Central memory CD8-positive, alpha-beta T cell (primary cell): Measurements from ENCODE around the gene XYLT2.
A peak's percentile ranks its signal among the peaks of the same experiment; 100 is the strongest.
"Not testable (repeated sequence)": the region's sequence is repeated elsewhere in the genome, so short reads cannot be mapped to it uniquely, and the experiment has no call there.

Experiments
- ATAC-seq: fragments of 150-1000 bp; cut with Tn5 transposase; replicated peaks from 2 replicates; pipeline ENCODE4 v1.10.0; 2022; ENCODE audit warnings: mild to moderate bottlenecking, moderate FRiP score, moderate number of reproducible peaks; ENCODE audit not compliant: poor library complexity, severe bottlenecking; ENCODE audit errors: extremely low read depth
- DNase-seq, 2 donors: peaks; one replicate each; pipeline ENCODE4 v3.0.0; 2021; ENCODE audit warnings: low spot score in 2 of 2
- H3K27ac Mint-ChIP-seq: one replicate; pipeline ENCODE4 v1.8.0; 2022; ENCODE audit warnings: low read depth, mild to moderate bottlenecking, moderate library complexity, mixed read lengths
- H3K27me3 Mint-ChIP-seq: one replicate; pipeline ENCODE4 v1.8.0; 2022; ENCODE audit warnings: mixed read lengths
- H3K36me3 Mint-ChIP-seq: one replicate; pipeline ENCODE4 v1.8.0; 2022; ENCODE audit warnings: mild to moderate bottlenecking, moderate library complexity, mixed read lengths; ENCODE audit not compliant: insufficient read depth
- H3K4me1 Mint-ChIP-seq: one replicate; pipeline ENCODE4 v1.8.0; 2022; ENCODE audit warnings: mixed read lengths
- H3K4me3 Mint-ChIP-seq: one replicate; pipeline ENCODE4 v1.8.0; 2022; ENCODE audit warnings: mild to moderate bottlenecking, moderate library complexity, mixed read lengths
- H3K9me3 Mint-ChIP-seq: one replicate; pipeline ENCODE4 v1.8.0; 2022; ENCODE audit warnings: mixed read lengths

The XYLT2 gene

DNA sequence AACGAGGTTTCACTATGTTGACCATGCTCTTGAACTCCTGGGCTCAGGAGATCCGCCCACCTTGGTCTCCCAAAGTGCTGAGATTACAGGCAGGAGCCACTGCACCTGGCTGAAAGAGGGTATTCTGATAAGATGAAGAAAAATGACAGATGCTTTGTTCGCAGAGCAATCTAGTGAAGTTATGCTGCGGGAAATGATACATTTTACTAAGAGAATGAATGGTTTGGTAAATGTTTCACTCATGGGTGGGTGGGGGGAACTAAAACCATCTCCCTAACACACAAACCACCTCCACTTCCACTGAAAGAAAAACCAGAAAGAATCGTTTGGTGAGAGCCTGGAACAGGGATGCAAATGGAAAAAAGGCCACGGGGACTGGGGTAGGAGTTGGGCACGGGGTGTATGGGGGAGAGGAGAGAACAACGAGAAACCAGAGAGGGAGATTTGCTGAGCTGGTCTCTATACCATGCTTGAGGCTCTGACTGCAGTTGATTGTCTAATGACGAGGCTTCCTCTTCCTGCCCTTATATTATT is 19.0 kb upstream of the XYLT2 start:
- Mint-ChIP-seq H3K9me3 (no peaks in the 10 kb centered on the region), H3K27me3 (peaks cover 26% of the 10 kb centered on the region), H3K4me1 (no peaks in the 10 kb centered on the region), H3K36me3 (peaks cover 2% of the 10 kb centered on the region), H3K4me3 (no peak overlapping the region), H3K27ac (no peak overlapping the region)
- ATAC-seq (no peak), DNase-seq (no peak)

DNA sequence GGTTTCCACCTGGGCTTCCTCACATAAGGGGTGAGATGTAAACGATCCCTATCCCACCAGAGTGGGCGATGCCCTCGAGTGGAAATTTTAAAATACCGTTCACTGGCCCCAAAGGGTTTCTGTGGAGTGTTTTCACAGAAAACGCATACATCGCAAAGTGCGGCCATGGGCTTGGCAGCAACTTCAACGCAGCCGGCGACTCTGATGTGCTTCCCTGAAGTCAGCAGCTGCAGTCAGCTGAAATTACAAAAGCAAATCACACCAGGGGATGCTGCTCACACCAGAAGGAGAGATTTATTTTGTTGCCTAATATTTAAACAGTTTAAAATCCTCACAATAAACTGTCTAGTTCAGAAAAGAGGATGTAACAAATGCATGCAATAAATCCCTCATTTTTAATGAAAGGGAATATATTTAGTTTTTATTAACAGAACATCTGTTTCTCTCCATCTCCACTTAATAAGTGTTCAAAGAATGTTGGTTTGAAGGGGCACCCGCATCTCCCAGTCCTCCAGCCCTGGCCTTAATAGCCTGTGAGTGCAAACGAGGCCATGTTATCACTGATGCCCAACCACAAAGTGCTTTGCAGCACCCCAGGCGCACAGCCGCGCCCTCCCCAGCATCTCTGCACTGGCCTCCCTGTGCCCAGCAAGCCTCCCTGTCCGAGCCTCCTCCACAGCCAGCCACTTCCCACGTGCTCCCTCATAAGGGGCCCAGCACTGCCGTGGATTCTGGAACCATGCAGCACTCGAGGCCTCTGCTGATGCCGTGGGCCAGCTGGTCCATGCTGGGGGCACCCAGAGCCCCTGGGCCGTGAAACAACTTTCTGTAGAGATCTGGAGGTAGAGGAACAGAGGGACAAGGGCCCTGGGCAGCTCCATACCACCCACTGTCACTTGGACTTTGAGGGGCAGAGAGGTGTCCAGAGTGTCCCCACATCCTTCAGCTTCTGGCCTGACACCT is 17.3 kb upstream of the XYLT2 start:
- Mint-ChIP-seq H3K27me3 (peaks cover 43% of the 10 kb centered on the region), H3K9me3 (no peaks in the 10 kb centered on the region), H3K4me1 (no peaks in the 10 kb centered on the region), H3K27ac (no peak overlapping the region), H3K36me3 (peaks cover 2% of the 10 kb centered on the region), H3K4me3 (no peak overlapping the region)
- ATAC-seq (no peak), DNase-seq (no peak)

DNA sequence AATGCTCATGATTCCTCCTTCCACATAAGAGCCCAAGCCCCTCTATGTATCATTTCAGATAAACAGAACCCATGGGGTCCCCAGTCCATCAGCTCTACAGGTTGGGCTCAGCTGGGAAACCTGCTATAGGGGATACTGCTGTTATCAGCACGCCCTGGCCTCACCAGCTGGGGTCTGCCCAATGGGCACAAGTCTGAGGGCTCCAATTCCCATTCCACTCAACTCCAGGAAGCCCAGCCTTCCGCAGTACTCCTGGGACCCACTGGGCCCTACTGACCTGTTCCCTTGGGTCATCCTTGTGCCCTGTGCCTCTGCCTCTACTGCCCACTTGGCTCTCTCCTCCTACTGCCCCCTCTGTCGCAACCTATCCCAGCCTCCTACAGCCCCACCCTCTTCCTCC is 16.2 kb upstream of the XYLT2 start:
- Mint-ChIP-seq H3K36me3 (peaks cover 2% of the 10 kb centered on the region), H3K4me1 (no peaks in the 10 kb centered on the region), H3K27ac (no peak overlapping the region), H3K27me3 (peaks cover 49% of the 10 kb centered on the region), H3K9me3 (no peaks in the 10 kb centered on the region), H3K4me3 (no peak overlapping the region)
- ATAC-seq, result no peak
- no peak for DNase-seq

DNA sequence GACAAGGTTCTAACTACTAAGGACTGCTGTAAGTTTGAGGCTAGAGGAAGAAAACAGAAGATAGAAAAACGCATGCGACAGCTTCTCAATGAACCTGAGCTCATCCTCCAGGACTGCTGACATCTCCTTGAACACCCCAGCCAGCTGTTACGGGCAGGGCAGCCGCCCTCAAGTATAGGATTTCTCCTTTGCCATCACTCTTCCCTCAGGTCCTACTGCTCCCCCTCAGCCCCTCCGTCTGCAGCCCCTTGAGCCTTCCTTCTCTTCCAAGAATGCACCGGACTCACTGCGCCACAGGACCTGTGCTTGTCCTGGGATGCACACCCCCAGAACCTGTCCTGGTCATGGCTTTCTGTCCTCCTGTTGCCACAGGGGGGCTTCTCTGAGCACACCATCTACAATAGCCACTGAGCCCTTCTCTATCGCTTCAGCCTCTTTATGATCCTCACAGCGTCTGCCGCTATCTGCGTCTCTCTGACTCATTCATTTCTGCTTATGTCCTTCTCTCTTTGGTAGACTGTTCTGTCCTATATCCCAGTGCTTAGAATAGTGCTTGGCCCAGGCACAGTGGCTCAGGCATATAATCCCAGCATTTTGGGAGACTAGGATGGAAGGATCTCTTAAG is 15.7 kb upstream of the XYLT2 start:
- no peak for DNase-seq
- H3K4me1 Mint-ChIP-seq, result no peaks in the 10 kb centered on the region
- no peaks in the 10 kb centered on the region for H3K36me3 Mint-ChIP-seq
- no peaks in the 10 kb centered on the region for H3K9me3 Mint-ChIP-seq
- H3K4me3 Mint-ChIP-seq, result no peak overlapping the region
- H3K27ac Mint-ChIP-seq, result no peak overlapping the region
- ATAC-seq, result no peak
- peaks cover 49% of the 10 kb centered on the region for H3K27me3 Mint-ChIP-seq

DNA sequence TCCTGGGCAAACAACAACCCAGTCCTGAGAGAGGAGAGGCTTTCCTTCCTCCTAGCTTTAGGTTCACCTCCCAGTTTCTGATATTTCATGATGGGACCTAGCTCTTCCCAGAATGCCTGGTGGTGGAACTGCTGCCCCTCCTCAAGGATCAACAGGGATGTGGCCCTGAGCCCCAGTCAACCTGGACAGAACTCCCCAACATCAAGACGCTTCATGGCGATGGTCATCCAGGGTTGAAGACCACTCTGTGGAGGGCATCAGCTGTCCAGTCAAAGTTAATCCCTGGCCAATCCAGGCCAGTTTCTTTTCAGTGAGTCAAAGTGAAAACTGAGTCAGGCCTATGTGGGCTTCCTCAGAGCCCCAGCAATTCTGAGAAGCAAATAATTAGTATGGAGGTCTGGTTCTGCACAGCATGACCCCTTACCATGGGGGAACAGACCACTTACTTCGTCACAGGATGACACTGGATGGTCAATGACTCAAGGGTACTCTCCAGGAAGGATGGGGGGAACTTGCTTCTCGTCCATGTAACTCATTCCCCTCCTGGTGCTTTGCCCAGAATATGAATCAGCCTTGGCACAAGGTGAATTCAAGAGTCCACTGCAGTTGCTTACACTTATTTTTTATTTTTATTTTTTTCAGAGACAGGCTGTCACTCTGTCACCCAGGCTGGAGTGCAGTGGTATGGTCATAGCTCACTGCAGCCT is 14.7 kb upstream of the XYLT2 start:
- no peak for DNase-seq
- ATAC-seq, result no peak
- Mint-ChIP-seq H3K36me3 (no peaks in the 10 kb centered on the region), H3K4me3 (no peak overlapping the region), H3K9me3 (no peaks in the 10 kb centered on the region), H3K27me3 (peaks cover 49% of the 10 kb centered on the region), H3K27ac (no peak overlapping the region), H3K4me1 (no peaks in the 10 kb centered on the region)

DNA sequence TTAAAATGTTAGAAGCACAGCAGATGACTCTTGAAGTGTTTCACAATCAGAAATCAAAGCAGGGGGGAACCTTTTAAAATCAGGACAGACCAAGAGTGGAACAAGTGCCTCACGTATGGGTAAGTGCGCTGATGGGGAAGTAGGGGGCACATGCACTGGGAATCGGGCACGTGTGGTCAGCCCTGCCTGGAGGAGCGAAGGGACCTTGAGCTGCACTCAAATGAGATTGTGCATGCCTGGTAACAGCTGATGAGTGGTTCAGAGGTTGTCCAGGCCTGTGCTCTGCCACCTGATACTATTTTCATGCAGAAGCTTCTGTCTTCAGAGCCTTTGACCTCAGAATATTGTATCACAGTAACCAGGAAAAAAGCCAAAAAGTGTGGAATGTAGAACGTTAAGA is 13.7 kb upstream of the XYLT2 start:
- DNase-seq (no peak), ATAC-seq (no peak)
- Mint-ChIP-seq H3K27ac (no peak overlapping the region), H3K4me3 (no peak overlapping the region), H3K9me3 (no peaks in the 10 kb centered on the region), H3K27me3 (peaks cover 49% of the 10 kb centered on the region), H3K4me1 (no peaks in the 10 kb centered on the region), H3K36me3 (no peaks in the 10 kb centered on the region)

DNA sequence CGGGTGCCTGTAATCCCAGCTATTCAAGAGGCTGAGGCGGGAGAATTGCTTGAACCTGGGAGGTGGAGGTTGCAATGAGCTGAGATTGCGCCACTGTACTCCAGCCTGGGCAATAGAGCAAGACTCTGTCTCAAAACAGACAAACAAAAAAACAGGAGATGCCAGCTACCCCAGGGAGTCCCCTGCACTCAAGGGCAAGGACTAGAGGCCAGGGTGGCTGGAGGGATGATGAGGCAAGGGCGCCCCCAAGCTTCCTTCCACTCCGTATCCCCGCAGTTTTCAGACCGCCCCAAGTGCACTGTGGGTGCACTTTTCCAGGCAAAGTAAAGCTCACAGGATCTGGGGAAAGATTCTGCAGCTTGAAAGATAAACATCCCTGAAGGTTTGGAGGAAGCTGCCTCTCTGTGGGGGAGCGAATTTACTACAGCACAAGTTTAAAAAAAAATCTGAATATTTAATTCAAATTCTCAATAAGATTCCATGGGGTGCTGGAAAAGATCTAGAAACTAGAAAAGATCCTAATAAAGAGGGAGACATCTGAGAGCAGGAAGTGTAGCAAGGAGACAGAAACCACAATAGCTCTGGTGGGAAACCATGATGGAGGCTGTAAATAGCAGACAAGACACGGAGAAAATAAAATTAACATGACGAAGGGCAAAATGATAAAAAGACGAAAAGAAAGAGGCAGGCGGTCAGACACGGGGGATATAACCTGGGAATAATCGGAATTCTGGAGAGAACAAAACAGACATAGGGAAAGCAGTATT is 12.5 kb upstream of the XYLT2 start:
- not testable (repeated sequence) for DNase-seq, H3K4me1 Mint-ChIP-seq, ATAC-seq, H3K9me3 Mint-ChIP-seq, H3K27ac Mint-ChIP-seq, H3K4me3 Mint-ChIP-seq, H3K36me3 Mint-ChIP-seq
- H3K27me3 Mint-ChIP-seq, result peaks cover 49% of the 10 kb centered on the region

DNA sequence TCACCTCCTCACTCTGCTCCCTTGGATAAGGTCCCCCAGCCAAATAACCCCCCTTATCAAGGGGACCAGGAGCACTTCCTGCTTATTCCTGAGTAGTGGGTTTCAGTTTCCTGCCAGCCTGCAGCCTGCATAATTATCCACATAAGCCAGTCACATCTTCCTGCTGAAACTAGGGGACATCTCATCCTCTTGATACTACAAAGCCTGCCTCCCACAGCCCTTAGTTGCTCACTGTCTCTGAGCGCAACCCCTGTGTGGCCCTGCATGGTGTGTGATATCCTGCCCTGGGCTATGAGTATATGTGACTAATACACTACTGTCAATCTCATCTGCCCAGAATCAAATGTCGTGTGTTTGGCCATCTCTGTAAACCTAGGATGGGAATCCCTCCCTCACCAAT is 8.0 kb upstream of the XYLT2 start:
- DNase-seq (no peak), ATAC-seq (no peak)
- Mint-ChIP-seq H3K36me3 (no peaks in the 10 kb centered on the region), H3K27ac (no peak overlapping the region), H3K4me3 (no peak overlapping the region), H3K9me3 (peaks cover 15% of the 10 kb centered on the region), H3K27me3 (peaks cover 13% of the 10 kb centered on the region), H3K4me1 (no peaks in the 10 kb centered on the region)

DNA sequence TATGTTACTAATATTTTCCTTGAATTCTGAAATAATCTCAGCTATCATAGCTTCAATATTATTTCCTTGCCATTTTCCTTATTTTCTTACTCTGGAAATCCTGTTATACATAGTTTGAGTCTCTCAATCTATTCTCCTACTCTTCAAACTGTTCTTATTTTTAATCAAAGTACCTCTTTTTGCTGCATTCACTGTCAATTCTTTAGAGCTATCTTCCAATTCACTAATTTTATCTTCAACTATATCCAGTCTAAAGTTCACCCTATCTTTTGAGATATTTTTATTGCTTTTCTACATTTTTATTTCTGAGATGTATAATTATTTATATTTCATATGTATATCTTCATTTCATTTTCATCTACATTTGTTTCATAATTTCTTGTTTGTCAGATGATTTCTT is 7.3 kb upstream of the XYLT2 start:
- Mint-ChIP-seq H3K4me3 (no peak overlapping the region), H3K4me1 (no peaks in the 10 kb centered on the region)

DNA sequence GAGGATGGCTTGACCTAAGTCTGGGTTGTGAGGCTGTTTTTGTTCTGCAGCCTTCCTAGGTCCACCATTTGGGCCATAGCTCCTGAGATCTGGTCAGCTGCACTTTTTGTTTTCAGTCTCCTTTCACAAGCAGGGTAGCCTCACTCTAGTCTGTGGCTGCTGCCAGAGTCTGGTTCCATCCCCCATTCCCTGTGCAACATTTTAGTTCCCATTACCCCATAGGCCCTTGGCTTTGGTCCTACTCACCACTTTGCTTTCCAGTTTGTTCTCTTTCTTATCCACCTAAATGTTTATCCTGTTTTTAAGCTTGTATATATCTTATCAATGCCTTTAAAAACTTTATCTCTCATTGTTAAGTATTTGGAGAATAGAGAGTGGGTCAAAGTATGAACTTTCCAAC is 6.5 kb upstream of the XYLT2 start:
- H3K4me3 Mint-ChIP-seq, result no peak overlapping the region
- DNase-seq (no peak), ATAC-seq (no peak)
- no peaks in the 10 kb centered on the region for H3K4me1 Mint-ChIP-seq
- H3K27me3 Mint-ChIP-seq, result no peaks in the 10 kb centered on the region
- H3K9me3 Mint-ChIP-seq, result peaks cover 15% of the 10 kb centered on the region
- no peak overlapping the region for H3K27ac Mint-ChIP-seq
- H3K36me3 Mint-ChIP-seq, result no peaks in the 10 kb centered on the region

More for the DNA sequence above, 7.3 kb upstream of the XYLT2 start:
- Mint-ChIP-seq H3K9me3 (peaks cover 15% of the 10 kb centered on the region), H3K27ac (no peak overlapping the region), H3K36me3 (no peaks in the 10 kb centered on the region), H3K27me3 (peaks cover 6% of the 10 kb centered on the region)
- DNase-seq (no peak), ATAC-seq (no peak)

DNA sequence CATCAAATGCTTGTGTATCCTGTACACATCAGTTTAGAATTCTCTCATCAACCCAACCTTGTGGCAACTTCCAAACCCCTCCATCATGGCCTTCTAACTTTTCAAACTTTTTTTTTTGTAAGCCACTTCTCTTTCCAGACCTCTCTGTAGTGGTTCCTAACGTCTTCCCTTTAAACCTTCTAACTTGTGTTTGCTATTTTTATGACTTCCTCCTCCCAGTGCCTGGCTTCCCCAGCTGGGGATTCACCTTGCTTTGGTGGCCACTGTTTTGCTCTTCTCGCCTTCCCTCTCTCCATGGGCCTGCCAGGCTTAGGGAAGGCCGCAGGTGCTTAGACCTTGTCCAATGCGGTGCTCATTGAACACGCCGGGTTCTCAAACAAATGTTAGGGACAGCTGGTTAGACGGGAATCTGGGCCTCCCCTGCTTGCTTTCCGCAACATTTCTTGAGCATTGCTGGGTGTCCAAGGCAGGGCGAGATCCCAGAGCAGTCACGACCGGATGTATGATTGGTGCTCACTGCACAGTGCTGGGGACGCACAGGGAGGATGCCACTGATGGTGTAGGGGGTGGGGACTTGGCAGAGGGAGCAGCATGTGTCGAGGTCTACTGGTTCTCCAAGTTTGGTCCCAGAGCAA is 1.1 kb upstream of the XYLT2 start:
- peaks cover 4% of the 10 kb centered on the region for H3K36me3 Mint-ChIP-seq
- H3K27ac Mint-ChIP-seq, result no peak overlapping the region
- H3K4me3 Mint-ChIP-seq, result peak overlapping the region; percentile 89
- DNase-seq (no peak), ATAC-seq (no peak)
- H3K4me1 Mint-ChIP-seq, result peaks cover 27% of the 10 kb centered on the region
- H3K27me3 Mint-ChIP-seq, result no peaks in the 10 kb centered on the region
- no peaks in the 10 kb centered on the region for H3K9me3 Mint-ChIP-seq
